Measurements from ENCODE around the gene TWIST2. TPM values are rescaled to one million over a fixed set of nuclear protein-coding genes. Genes with fewer than 3 reads are reported as not detected.

TWIST2 gene
- polyA plus RNA-seq, 1 of the 3 experiments (the other 2 are of a cell fraction), result 19.5 TPM

GRCh38 chr2:238905644-238906043 lies 57.8 kb downstream of the TWIST2 start (continued):
- TF ChIP-seq TAF1 (IDR thresholded peaks at IDR 0.05; ENCODE audit: borderline replicate concordance, low read depth, low read length) (no peak), NFIC (IDR thresholded peaks at IDR 0.05; ENCODE audit: borderline replicate concordance) (no peak), FOXJ3 (CRISPR knock-in tag; IDR thresholded peaks at IDR 0.05) (no peak)

- Histone ChIP-seq H3F3A (replicated peaks; ENCODE audit: insufficient read depth) (no peaks in the 10 kb centered on the region), H4K20me1 (ENCODE audit: insufficient read depth) (no peaks in the 10 kb centered on the region), H3K27ac (ENCODE audit: low read depth in 2 of 2, low read length in 1 of 2) (no peak overlapping the region), H3K79me2 (ENCODE audit: insufficient read depth) (no peaks in the 10 kb centered on the region), H3K9me3 (no peaks in the 10 kb centered on the region), H2AFZ (ENCODE audit: low read depth) (no peak overlapping the region), H3K4me3 (ENCODE audit: low read depth in 2 of 2, low read length in 1 of 2) (no peak overlapping the region), H3K9ac (no peak overlapping the region), H3K4me1 (ENCODE audit: control insufficient read depth in 1 of 2, insufficient read depth in 2 of 2, low read depth in 1 of 2, low read length in 1 of 2) (peaks cover 0 to 3% of the 10 kb centered on the region in 2 experiments; a peak in 1 of 4 replicates), H3K27me3 (ENCODE audit: insufficient read depth) (no peaks in the 10 kb centered on the region), H3K36me3 (replicated peaks in 1 of 2; ENCODE audit: control insufficient read depth in 1 of 2, insufficient read depth in 2 of 2, low read length in 1 of 2) (no peaks in the 10 kb centered on the region), H3K4me2 (no peak overlapping the region), H3K9me2 (no peaks in the 10 kb centered on the region)
- ChIA-PET POLR2A (no interaction called here), CTCF (interaction anchor here (1.0 kb wide), 1 partner anchor 9 kb away, joined by 3 read pairs; no protein-coding TSS in a partner anchor)
- no peak for DNase-seq
- WGBS (ENCODE audit: low lambda C conversion rate), result 93% methylated on average over 15 of the region's 20 CpGs
- TF ChIP-seq JUND (IDR thresholded peaks at IDR 0.05), result no peak
- TF ChIP-seq GABPA (IDR thresholded peaks at IDR 0.05; ENCODE audit: low read depth), result no peak
- no peak for TF ChIP-seq ELF1 (IDR thresholded peaks at IDR 0.05)
- no peak for TF ChIP-seq TAF1 (IDR thresholded peaks at IDR 0.05; ENCODE audit: borderline replicate concordance, low read depth, low read length)
- no peak for TF ChIP-seq NFIC (IDR thresholded peaks at IDR 0.05; ENCODE audit: borderline replicate concordance)
- TF ChIP-seq, protein P1, sequence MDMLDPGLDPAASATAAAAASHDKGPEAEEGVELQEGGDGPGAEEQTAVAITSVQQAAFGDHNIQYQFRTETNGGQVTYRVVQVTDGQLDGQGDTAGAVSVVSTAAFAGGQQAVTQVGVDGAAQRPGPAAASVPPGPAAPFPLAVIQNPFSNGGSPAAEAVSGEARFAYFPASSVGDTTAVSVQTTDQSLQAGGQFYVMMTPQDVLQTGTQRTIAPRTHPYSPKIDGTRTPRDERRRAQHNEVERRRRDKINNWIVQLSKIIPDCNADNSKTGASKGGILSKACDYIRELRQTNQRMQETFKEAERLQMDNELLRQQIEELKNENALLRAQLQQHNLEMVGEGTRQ (IDR thresholded peaks at IDR 0.05; ENCODE audit: borderline replicate concordance, low read depth, low read length), result no peak
- TF ChIP-seq MEF2A (IDR thresholded peaks at IDR 0.05; ENCODE audit: borderline replicate concordance, low read depth), result no peak
- no peak for TF ChIP-seq MAX (IDR thresholded peaks at IDR 0.05; ENCODE audit: low read depth)
- TF ChIP-seq, protein P2, sequence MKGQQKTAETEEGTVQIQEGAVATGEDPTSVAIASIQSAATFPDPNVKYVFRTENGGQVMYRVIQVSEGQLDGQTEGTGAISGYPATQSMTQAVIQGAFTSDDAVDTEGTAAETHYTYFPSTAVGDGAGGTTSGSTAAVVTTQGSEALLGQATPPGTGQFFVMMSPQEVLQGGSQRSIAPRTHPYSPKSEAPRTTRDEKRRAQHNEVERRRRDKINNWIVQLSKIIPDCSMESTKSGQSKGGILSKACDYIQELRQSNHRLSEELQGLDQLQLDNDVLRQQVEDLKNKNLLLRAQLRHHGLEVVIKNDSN (IDR thresholded peaks at IDR 0.05; ENCODE audit: borderline replicate concordance, low read depth), result no peak
- TF ChIP-seq CHD2 (IDR thresholded peaks at IDR 0.05; ENCODE audit: low read length, partially characterized antibody), result no peak
- TF ChIP-seq REST (IDR thresholded peaks at IDR 0.05; ENCODE audit: low read depth, low read length), result no peak
- TF ChIP-seq RAD21 (IDR thresholded peaks at IDR 0.05; ENCODE audit: low read length), result no peak
- no peak for TF ChIP-seq EP300 (IDR thresholded peaks at IDR 0.05; ENCODE audit: borderline replicate concordance in 1 of 2, low read depth in 1 of 2, low read length in 1 of 2)
- no peak for TF ChIP-seq TCF12 (IDR thresholded peaks at IDR 0.05)
- no peak for TF ChIP-seq SMC3 (IDR thresholded peaks at IDR 0.05; ENCODE audit: low read depth, low read length)
These were observed 58.5 kb downstream of the TWIST2 start for GRCh38 chr2:238906254-238906935.
